ENCODE results near the gene PKD1.

PKD1 gene

GRCh38 chr16:2046893-2047329, 88.8 kb downstream of the PKD1 start:
- no peak for DNase-seq (ENCODE audit: low read depth in 2 of 2)

GRCh38 chr16:2045965-2046892, 89.5 kb downstream of the PKD1 start:
- DNase-seq (ENCODE audit: low read depth in 2 of 2) = no peak

- no peak for DNase-seq (ENCODE audit: low read depth in 2 of 2)
These were observed 91.2 kb downstream of the PKD1 start for GRCh38 chr16:2044541-2044940.

GRCh38 chr16:2043667-2044451, 91.8 kb downstream of the PKD1 start:
- no peak for DNase-seq (ENCODE audit: low read depth in 2 of 2)

- DNase-seq (ENCODE audit: low read depth in 2 of 2) = no peak
These were observed 92.6 kb downstream of the PKD1 start for GRCh38 chr16:2042986-2043666.

GRCh38 chr16:2042171-2042985, 93.3 kb downstream of the PKD1 start:
- no peak for DNase-seq (ENCODE audit: low read depth in 2 of 2)

GRCh38 chr16:2040787-2041522, 94.7 kb downstream of the PKD1 start:
- no peak for DNase-seq (ENCODE audit: low read depth in 2 of 2)

DNA sequence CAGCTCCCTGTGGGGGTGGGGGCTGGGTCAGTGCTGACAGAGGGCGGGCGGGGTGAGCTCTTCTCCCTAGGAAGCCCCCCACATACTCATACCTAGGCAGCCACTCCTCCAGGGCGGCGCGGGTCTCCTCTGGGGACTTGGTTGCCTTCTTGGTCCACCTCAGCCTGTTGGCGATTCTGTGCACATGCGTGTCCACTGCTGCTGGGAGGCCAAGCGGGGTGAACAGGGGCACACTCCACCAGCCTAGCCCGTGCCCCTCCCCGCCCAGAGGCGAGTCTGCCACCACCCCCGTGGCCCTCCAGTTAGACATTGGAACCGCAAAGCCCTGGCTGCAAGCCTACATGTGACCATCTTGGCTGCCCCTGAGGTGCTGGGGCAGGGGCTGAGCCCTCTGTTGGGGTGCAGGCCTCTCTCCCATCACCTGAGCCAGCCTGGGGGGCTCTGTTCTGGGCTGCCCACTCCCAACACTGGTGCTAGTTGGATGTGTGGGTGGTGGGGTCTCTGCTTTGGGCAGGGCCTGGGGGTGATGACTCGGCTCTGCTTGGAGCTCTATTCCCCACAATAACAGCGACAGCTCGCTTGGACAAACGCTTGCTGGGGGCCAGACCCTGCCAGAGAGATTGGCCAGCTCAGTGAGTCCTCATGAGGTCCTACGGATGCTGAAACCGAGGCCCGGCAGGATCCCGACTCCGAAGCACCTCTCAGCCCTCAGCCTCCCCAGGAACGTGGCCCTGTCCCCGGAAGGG, 95.5 kb downstream of the PKD1 start:
- no peak for DNase-seq (ENCODE audit: low read depth in 2 of 2)

GRCh38 chr16:2039274-2040031, 96.2 kb downstream of the PKD1 start:
- no peak for DNase-seq (ENCODE audit: low read depth in 2 of 2)

All from stimulated activated CD8-positive, alpha-beta memory T cell treated with anti-CD3 and anti-CD28 coated beads, Interleukin-7, amount 100 ng/mL, for 4 hours (primary cell).